GM19025 (cell line): ENCODE results near the gene CASKIN1.

ENCODE experiments used
- ATAC-seq: cut with Tn5 transposase; IDR thresholded peaks from one replicate; pipeline ENCODE4 v1.9.1; 2021; ENCODE audit warnings: mild to moderate bottlenecking, low read depth, moderate library complexity; ENCODE audit not compliant: unreplicated experiment

The CASKIN1 gene

DNA sequence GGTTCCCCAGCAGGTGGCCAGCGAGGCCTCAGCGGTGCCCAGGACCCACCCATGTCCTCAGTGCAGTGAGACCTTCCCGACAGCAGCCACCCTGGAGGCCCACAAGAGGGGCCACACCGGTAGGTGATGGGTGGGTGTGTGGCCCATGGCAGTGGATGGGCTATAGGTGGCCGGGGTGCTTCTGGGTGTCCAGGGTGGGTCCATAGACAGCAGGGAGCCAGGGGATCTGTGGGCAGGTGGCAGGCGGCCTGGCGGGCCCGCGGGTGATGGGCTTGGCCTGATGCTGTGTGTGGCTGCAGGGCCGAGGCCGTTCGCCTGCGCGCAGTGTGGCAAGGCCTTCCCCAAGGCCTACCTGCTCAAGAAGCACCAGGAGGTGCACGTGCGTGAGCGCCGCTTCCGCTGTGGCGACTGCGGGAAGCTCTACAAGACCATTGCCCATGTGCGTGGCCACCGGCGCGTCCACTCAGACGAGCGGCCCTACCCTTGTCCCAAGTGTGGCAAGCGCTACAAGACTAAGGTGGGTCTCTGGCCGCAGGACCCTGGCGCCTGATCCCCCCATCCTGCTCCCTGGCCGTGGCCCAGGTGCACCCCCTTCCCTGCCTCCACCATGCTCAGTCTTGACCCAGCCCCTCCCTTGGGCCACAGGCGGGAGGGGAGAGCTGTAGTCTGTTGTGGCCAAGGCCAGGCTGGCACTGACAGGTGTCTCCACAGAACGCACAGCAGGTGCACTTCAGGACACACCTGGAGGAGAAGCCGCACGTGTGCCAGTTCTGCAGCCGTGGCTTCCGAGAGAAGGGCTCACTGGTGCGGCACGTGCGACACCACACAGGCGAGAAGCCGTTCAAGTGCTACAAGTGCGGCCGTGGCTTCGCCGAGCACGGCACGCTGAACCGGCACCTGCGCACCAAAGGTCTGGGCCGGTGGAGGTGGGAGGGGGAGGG lies 37.7 kb upstream of the CASKIN1 start:
- ATAC-seq, result no peak

- ATAC-seq, result no peak
Measured at GRCh38 chr16:2233046-2233775, 36.8 kb upstream of the CASKIN1 start.

- ATAC-seq, result no peak
Measured at GRCh38 chr16:2232094-2232990, 35.9 kb upstream of the CASKIN1 start.

- no peak for ATAC-seq
Measured at GRCh38 chr16:2231016-2231931, 34.9 kb upstream of the CASKIN1 start.

DNA sequence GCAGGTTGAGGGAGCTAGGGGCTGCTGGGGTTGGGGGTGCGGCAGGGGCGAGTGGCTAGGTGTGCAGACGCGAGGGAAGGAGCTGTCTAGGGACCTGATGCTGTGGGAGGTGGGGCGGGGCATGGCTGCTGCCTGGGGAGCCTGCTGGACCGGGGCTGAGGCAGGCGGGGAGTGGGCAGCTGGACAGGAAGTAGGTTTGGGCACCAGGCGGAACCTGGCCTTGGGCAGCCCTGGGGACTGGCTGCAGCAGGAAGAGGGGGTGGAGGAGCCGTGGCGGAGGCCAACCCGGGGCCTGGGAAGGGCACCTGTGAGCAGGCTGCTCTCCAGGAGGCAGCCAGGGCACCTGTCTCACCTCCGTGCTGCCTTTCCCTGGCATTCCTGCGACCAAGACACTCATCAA lies 34.0 kb upstream of the CASKIN1 start:
- ATAC-seq, result no peak

DNA sequence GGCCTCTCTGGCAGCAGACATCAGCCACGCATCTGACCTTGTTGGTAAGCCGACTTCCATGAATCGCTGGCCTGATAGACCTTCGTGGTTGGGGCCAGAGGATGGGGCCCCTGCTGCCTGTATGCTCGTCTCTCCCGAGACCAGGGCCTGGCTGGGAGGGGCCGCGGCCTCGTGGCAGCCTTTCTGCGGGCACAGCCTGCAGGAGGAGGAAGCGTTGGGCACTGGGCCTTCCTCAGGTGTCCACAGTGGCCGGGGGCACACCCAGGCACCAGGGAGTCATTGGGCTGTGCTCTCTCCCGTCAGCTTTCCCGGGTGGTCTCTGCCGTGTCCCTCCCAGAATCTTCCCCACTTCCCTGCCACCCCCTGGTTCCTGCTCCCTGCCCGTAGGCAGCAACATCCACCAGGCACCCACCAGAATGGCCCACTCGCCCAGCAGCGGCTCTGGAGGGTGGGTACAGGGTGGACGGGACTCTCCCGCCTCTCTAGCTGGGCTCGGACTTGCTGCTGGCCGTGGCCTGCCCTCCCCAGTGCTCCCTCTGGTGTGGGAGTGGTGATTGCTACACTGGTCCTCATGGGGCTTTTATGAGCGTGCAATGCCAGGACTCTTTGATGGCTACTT lies 33.3 kb upstream of the CASKIN1 start:
- ATAC-seq, result no peak

GRCh38 chr16:2229091-2229490 lies 32.7 kb upstream of the CASKIN1 start:
- no peak for ATAC-seq

GRCh38 chr16:2228161-2228824 lies 31.9 kb upstream of the CASKIN1 start:
- no peak for ATAC-seq

DNA sequence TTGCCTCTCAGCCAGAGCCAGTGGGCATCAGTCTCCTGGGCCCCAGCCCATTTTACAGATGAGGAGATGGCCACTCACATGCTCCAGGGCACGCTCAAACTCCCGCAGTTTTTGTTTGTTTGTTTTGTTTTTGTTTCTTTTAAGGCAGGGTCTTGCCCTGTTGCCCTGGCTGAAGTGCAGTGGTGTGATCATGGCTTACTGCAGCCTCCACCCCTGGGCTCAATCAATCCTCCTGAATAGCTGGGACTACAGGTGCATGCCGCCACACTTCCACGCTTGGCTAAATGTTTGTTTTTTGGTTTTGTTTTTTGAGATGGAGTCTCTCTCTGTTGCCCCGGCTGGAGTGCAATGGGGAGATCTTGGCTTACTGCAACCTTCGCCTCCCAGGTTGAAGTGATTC lies 30.5 kb upstream of the CASKIN1 start:
- ATAC-seq, result no peak

DNA sequence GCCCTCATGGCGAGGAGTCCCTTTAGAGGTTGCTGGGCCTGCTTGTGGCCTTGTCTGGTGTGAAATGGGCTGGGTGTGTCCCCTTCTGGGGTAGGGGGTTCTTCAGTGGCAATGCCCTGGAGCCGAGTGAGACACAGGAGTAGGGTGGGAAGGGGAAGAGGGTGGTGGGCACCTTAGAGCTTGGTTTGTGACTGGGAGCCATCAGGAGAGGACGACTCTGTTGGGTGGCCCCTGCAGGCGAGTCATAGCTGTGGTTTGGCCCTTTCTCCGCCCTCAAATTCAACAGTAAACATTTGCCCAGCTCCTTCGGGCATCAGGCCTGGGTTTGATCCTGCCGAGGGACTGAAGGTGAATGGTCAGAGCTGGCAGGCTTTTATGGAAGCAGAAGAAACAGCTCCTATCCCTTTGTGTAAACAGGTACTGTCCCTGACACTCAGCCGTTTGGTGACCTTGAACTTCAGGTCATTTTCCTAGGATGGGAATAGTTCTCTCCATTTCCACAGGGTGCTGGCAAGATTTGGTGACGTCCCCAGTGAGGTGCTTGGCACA lies 29.9 kb upstream of the CASKIN1 start:
- no peak for ATAC-seq

GRCh38 chr16:2223942-2224486 lies 27.6 kb upstream of the CASKIN1 start:
- ATAC-seq, result peak; percentile 8

- ATAC-seq, result peak; percentile 92
Measured at GRCh38 chr16:2223221-2223941, 27.0 kb upstream of the CASKIN1 start, which contains the start of gene E4F1. Gene E4F1, plus strand, starts transcription at chr16:2223591. Its CDS starts 23 bp downstream, at chr16:2223614.

DNA sequence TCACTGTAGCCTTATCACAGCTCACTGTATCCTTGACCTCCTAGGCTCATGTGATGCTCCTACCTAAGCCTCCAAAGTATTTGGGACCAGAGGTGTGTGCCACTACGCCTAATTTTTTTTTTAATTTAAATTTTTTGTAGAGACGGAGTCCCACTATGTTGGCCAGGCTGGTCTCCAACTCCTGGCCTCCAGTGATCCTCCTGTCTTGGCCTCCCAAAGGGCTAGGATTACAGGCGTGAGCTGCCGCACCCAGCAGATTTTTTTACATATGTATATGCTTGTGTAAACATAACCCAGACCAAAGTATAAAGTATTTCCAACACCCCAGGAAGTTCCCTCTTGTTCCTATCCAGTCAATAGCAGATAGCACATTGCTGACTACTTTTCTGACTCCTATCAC lies 19.9 kb upstream of the CASKIN1 start:
- ATAC-seq, result no peak

DNA sequence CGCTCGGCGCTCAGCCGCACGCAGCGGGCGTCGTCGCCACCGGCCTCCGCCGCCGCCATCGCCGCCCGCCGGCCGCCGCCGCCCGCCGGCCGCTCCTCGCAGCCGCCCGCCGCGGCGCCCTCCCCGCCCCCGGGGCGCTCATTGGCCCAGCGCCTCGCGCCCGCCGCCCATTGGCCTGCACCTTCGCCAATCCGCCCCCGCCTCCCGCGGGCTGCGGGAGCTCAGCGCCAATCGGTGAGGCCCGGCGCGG lies 18.2 kb upstream of the CASKIN1 start, which contains the start of gene PGP:
PGP (minus strand) TSS at position 122 of the 250 bp plus-strand sequence; CDS start at position 59, 63 bp downstream.
- peak; percentile 91 for ATAC-seq

DNA sequence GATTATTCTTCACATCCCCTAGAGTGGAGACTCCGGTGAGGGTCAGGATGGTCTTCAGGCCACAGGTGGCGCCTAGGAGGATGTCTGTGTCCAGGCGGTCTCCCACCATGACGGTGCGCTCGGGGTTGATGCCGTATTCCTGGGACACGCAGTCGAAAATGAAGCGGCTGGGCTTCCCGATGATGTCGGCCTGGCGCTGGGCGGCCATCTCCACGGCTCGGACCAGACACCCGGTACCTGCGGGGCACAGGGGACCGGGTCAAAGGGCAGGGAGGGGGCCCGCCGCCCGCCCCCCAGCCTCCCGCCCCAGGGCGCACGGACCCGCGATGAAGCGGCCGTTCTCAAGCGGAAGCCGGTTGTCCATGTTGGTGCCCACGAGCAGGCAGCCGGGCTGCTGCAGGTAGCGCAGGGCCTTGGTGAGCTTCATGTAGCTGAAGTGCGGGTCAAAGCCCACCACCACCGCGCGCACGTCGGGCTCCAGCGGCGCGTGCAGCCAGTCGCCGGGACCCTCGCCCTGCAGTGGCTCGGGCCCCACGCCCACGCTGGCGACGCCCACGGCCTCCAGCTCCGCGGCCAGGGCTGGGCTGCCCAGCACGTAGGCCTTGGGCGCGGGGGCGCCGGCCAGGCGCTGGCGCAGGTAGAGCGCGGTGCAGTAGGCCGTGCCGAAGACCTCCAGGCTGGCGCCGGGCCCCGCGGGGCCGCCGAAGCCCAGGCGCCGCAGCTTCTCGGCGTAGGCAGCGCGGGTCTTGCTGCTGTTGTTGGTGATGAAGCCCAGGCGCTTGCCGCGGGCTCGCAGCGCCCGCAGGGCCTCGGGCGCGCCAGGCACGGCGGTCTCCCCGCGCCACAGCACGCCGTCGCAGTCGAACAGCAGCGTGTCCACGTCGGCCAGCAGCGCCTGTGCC lies 17.7 kb upstream of the CASKIN1 start:
- peak; percentile 2 for ATAC-seq
